Mesothelial cell of epicardium (in vitro differentiated cells): Measurements from ENCODE around the gene ADD1. TPM values are rescaled to one million over a fixed set of nuclear protein-coding genes. Genes with fewer than 3 reads are reported as not detected.

Experiments
- DNase-seq, 2 experiments: peaks; one replicate each; pipeline ENCODE4 v3.0.0; 2021; ENCODE audit warnings: low spot score in 2 of 2; ENCODE audit not compliant: unreplicated experiment in 2 of 2
- H3K27ac Mint-ChIP-seq: 2 replicates; pipeline ENCODE4 v1.8.0; 2021; ENCODE audit warnings: mixed read lengths
- H3K27me3 Mint-ChIP-seq: 2 replicates; pipeline ENCODE4 v1.8.0; 2021; ENCODE audit warnings: low read depth, mixed read lengths
- H3K36me3 Mint-ChIP-seq: 2 replicates; pipeline ENCODE4 v1.8.0; 2021; ENCODE audit warnings: mixed read lengths
- H3K4me1 Mint-ChIP-seq: 2 replicates; pipeline ENCODE4 v1.8.0; 2021; ENCODE audit warnings: mixed read lengths
- H3K4me3 Mint-ChIP-seq: 2 replicates; pipeline ENCODE4 v1.8.0; 2021; ENCODE audit warnings: mild to moderate bottlenecking, moderate library complexity, mixed read lengths
- H3K9me3 Mint-ChIP-seq: 2 replicates; pipeline ENCODE4 v1.8.0; 2021; ENCODE audit warnings: mixed read lengths
- CTCF ChIP-seq: fragments of 200-600 bp; sonication (generic); IDR thresholded peaks from one replicate; pipeline ENCODE4 v1.5.0; 2021; ENCODE audit warnings: antibody characterized with exemption; ENCODE audit not compliant: unreplicated experiment
- total RNA-seq: library from RNA; stranded (reverse); gene quantifications from 3 replicates; pipeline ENCODE4 v1.2.1, GENCODE V29; 2021

Gene ADD1
- total RNA-seq, 1 donor from 2014 or later: 297 TPM

DNA sequence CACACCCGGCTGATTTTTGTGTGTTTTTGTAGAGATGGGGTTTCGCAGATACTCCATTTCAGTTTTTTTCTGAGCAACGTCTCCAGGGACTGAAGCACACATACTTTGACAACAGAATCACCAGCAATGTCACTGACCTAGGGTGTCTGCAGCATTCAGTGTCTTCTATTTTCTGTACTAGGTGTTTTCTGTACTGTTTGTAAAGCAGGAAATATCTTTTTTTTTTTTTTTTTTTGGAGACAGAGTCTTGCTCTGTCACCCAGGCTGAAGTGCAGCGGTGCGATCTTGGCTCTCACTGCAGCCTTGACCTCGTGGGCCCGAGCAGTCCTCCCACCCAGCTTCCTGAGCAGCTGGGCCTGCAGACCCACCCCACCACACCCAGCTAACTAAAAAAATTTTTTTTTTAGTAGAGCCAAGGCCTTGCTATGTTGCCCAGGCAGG is 8.9 kb downstream of the ADD1 start:
- H3K4me3 Mint-ChIP-seq: no peak overlapping the region
- no peak for DNase-seq
- H3K4me1 Mint-ChIP-seq: peaks cover 31% of the 10 kb centered on the region
- peaks cover 13% of the 10 kb centered on the region for H3K36me3 Mint-ChIP-seq
- no peaks in the 10 kb centered on the region for H3K27me3 Mint-ChIP-seq
- peaks cover 5% of the 10 kb centered on the region for H3K9me3 Mint-ChIP-seq
- TF ChIP-seq CTCF: no peak
- H3K27ac Mint-ChIP-seq: peak overlapping the region; percentile 25

DNA sequence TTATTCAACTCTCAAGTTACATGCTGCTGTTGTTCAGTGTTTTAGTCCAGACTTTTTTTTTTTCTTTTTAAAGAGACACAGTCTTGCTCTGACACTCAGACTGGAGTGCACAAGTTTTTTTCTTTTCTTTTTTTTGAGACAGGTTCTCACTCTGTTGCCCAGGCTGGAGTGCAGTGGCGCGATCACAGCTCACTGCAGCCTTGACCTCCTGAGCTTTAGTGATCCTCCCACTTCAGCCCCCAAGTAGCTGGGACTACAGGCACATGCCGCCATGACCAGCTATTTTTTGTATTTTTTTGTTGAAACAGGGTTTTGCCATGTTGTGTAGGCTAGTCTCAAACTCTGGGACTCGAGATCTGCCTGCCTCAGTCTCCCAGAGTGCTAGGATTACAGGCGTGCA is 11.9 kb downstream of the ADD1 start:
- no peak for TF ChIP-seq CTCF
- H3K27ac Mint-ChIP-seq: no peak overlapping the region
- peaks cover 43% of the 10 kb centered on the region for H3K4me1 Mint-ChIP-seq
- peaks cover 18% of the 10 kb centered on the region for H3K36me3 Mint-ChIP-seq
- DNase-seq: no peak
- no peaks in the 10 kb centered on the region for H3K27me3 Mint-ChIP-seq
- no peak overlapping the region for H3K4me3 Mint-ChIP-seq
- peaks cover 5% of the 10 kb centered on the region for H3K9me3 Mint-ChIP-seq

DNA sequence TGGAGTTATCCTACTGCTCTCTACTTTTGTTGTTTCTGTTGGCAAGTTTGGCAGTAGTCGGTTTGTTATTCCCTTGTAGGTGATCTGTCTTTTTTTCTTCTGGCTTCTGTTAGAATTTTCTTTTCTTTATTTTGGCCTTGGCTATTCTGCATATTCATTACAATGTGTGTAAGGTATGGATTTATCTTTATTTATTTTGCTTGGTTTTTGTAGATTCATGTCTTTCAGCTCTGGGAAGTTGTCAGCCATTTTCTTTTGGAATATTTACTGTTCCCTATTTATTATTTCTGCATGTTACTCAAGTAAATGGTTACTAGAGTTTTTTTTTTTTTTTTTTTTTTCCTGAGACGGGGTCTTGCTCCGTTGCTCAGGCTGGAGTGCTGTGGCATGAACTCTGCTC is 12.6 kb downstream of the ADD1 start:
- Mint-ChIP-seq H3K27me3 (no peaks in the 10 kb centered on the region), H3K4me1 (peaks cover 50% of the 10 kb centered on the region), H3K4me3 (no peak overlapping the region), H3K27ac (peak overlapping the region; percentile 9), H3K9me3 (peaks cover 5% of the 10 kb centered on the region), H3K36me3 (peaks cover 18% of the 10 kb centered on the region)
- no peak for DNase-seq
- TF ChIP-seq CTCF: no peak

DNA sequence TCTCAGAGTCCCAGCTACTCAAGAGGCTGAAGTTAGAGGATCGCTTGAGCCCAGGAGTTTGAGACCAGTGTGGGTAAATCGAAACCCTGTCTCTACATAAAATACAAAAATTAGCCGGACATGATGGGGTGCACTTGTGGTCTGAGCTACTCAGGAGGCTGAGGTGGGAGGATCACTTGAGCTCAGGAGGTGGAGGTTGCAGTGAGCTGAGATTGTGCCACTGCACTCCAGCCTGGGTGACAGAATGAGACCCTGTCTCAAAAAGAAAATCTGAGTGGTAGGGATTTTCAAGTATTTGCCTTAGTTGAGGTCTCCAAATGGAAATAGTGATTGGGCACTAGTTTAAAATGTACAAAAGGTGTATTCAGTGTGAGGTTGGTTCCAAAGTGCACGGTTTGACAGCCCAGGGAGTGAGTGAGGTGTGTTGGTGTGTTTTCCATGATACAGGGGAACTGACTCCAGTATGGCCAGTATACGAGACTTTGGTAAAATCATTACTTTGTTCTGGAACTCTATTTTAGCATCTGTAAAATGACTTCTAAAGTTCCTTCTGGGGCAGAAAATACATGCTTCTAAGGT is 13.8 kb downstream of the ADD1 start:
- peaks cover 18% of the 10 kb centered on the region for H3K36me3 Mint-ChIP-seq
- H3K27ac Mint-ChIP-seq: no peak overlapping the region
- H3K4me3 Mint-ChIP-seq: no peak overlapping the region
- peaks cover 5% of the 10 kb centered on the region for H3K9me3 Mint-ChIP-seq
- TF ChIP-seq CTCF: no peak
- H3K4me1 Mint-ChIP-seq: peaks cover 56% of the 10 kb centered on the region
- no peaks in the 10 kb centered on the region for H3K27me3 Mint-ChIP-seq
- DNase-seq: no peak

DNA sequence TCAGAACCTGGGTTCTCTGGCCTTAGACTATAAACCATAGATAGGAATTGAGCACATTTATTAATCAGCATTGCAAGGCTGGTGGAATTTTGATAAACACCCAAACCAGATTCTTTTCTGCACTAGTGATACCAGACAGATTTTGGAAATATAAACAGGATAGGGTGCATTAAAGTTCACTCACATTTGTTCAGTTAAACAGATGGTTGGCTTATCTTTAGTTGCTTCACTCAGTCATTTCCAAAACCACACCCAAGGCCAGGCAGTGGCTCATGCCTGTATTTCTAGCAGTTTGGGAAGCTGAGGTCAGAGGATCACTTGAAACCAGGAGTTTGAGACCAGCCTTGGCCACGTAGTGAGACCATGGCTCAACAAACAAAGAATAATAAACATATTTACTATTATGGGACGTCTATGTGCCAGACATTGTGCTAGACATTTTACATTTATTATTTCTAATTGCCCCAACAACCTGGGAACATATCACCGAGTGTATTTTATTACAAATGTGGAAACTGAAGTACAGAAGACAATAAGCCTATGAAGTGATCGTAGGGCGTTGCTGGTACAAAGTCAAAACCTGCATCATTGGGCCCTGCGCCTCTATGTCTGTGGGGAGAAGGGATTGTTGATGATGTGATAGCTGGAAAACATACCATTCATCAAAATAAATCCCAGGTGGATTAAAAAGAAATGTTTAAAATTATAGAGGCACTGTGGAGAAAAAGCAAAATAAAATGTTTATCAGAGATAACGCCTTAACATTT is 15.0 kb downstream of the ADD1 start:
- Mint-ChIP-seq H3K27me3 (no peaks in the 10 kb centered on the region), H3K36me3 (peaks cover 18% of the 10 kb centered on the region), H3K4me3 (no peak overlapping the region), H3K4me1 (peaks cover 57% of the 10 kb centered on the region), H3K27ac (peak overlapping the region; percentile 49), H3K9me3 (peaks cover 5% of the 10 kb centered on the region)
- no peak for DNase-seq
- no peak for TF ChIP-seq CTCF
